Measurements from ENCODE around the gene KYAT1.

The KYAT1 gene

GRCh38 chr9:128838338-128838737 lies 43.4 kb downstream of the KYAT1 start:
- DNase-seq (ENCODE audit: low spot score): no peak

GRCh38 chr9:128836509-128837145 lies 45.1 kb downstream of the KYAT1 start:
- no peak for DNase-seq (ENCODE audit: low spot score)

GRCh38 chr9:128835246-128836210 lies 46.2 kb downstream of the KYAT1 start:
- no peak for DNase-seq (ENCODE audit: low spot score)

- DNase-seq (ENCODE audit: low spot score): no peak
Observed at GRCh38 chr9:128833696-128834095, 48.1 kb downstream of the KYAT1 start.

- peak; percentile 98 for DNase-seq (ENCODE audit: low spot score)
Observed at GRCh38 chr9:128829477-128830251, 52.1 kb downstream of the KYAT1 start, which contains the start of gene SPOUT1. Gene SPOUT1, minus strand, starts transcription at chr9:128829794. Its CDS starts 14 bp downstream, at chr9:128829780.

GRCh38 chr9:128828719-128829452 lies 52.9 kb downstream of the KYAT1 start:
- DNase-seq (ENCODE audit: low spot score): no peak

GRCh38 chr9:128828267-128828666 lies 53.5 kb downstream of the KYAT1 start:
- peak; percentile 35 for DNase-seq (ENCODE audit: low spot score)

- DNase-seq (ENCODE audit: low spot score): no peak
Observed at GRCh38 chr9:128825923-128826700, 55.6 kb downstream of the KYAT1 start.

- no peak for DNase-seq (ENCODE audit: low spot score)
Observed at GRCh38 chr9:128824911-128825310, 56.8 kb downstream of the KYAT1 start.

GRCh38 chr9:128823903-128824406 lies 57.8 kb downstream of the KYAT1 start:
- no peak for DNase-seq (ENCODE audit: low spot score)

- no peak for DNase-seq (ENCODE audit: low spot score)
Observed at GRCh38 chr9:128823362-128823902, 58.3 kb downstream of the KYAT1 start.

- no peak for DNase-seq (ENCODE audit: low spot score)
Observed at GRCh38 chr9:128822407-128823042, 59.2 kb downstream of the KYAT1 start.

- no peak for DNase-seq (ENCODE audit: low spot score)
Observed at GRCh38 chr9:128821584-128822406, 60.0 kb downstream of the KYAT1 start.

- DNase-seq (ENCODE audit: low spot score): no peak
Observed at GRCh38 chr9:128820665-128821583, 60.8 kb downstream of the KYAT1 start.

- DNase-seq (ENCODE audit: low spot score): no peak
Observed at GRCh38 chr9:128819716-128820664, 61.8 kb downstream of the KYAT1 start.

- peak; percentile 55 for DNase-seq (ENCODE audit: low spot score)
Observed at GRCh38 chr9:128818839-128819715, 62.7 kb downstream of the KYAT1 start.

All from NAMALWA (cell line).